ENCODE measurements around the gene HSPA2. TPM values are rescaled to one million over a fixed set of nuclear protein-coding genes. Genes with fewer than 3 reads are reported as not detected.

HSPA2 gene
- total RNA-seq, 4 donors from 2014 or later, result 70.8 to 98.0 (median 91.6) TPM

- no peaks in the 10 kb centered on the region for H3K27me3 ChIP-seq
- TF ChIP-seq, protein P1, sequence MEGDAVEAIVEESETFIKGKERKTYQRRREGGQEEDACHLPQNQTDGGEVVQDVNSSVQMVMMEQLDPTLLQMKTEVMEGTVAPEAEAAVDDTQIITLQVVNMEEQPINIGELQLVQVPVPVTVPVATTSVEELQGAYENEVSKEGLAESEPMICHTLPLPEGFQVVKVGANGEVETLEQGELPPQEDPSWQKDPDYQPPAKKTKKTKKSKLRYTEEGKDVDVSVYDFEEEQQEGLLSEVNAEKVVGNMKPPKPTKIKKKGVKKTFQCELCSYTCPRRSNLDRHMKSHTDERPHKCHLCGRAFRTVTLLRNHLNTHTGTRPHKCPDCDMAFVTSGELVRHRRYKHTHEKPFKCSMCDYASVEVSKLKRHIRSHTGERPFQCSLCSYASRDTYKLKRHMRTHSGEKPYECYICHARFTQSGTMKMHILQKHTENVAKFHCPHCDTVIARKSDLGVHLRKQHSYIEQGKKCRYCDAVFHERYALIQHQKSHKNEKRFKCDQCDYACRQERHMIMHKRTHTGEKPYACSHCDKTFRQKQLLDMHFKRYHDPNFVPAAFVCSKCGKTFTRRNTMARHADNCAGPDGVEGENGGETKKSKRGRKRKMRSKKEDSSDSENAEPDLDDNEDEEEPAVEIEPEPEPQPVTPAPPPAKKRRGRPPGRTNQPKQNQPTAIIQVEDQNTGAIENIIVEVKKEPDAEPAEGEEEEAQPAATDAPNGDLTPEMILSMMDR (IDR thresholded peaks at IDR 0.05), result no peak
- TF ChIP-seq EP300 (IDR thresholded peaks at IDR 0.05), result no peak
- no peak for TF ChIP-seq POLR2AphosphoS5 (IDR thresholded peaks at IDR 0.05)
- TF ChIP-seq POLR2A (IDR thresholded peaks at IDR 0.05), result no peak
- WGBS, result 69% methylated on average over 1 of the region's 1 CpG
- no peak for DNase-seq (ENCODE audit: low spot score in 2 of 2)
- H3K4me3 ChIP-seq, result no peak overlapping the region
- no peaks in the 10 kb centered on the region for H3K4me1 ChIP-seq
- no peaks in the 10 kb centered on the region for H3K36me3 ChIP-seq
- no peaks in the 10 kb centered on the region for H3K9me3 ChIP-seq
- H3K27ac ChIP-seq, result no peak overlapping the region
These were observed 43.6 kb downstream of the HSPA2 start for GRCh38 chr14:64584190-64584589.

- no peak for TF ChIP-seq EP300 (IDR thresholded peaks at IDR 0.05)
- TF ChIP-seq, protein P1 (IDR thresholded peaks at IDR 0.05), result no peak
- TF ChIP-seq POLR2A (IDR thresholded peaks at IDR 0.05), result no peak
- TF ChIP-seq POLR2AphosphoS5 (IDR thresholded peaks at IDR 0.05), result no peak
- WGBS, result 83% methylated on average over 3 of the region's 3 CpGs
- DNase-seq (ENCODE audit: low spot score in 2 of 2), result no peak
- no peak overlapping the region for H3K4me3 ChIP-seq
- no peaks in the 10 kb centered on the region for H3K4me1 ChIP-seq
- no peaks in the 10 kb centered on the region for H3K36me3 ChIP-seq
- no peaks in the 10 kb centered on the region for H3K9me3 ChIP-seq
- no peaks in the 10 kb centered on the region for H3K27me3 ChIP-seq
- no peak overlapping the region for H3K27ac ChIP-seq
These were observed 51.3 kb downstream of the HSPA2 start for GRCh38 chr14:64591809-64592208.

Other genes with a start within 250 kb of the HSPA2 start
- gene ESR2, start 246.4 kb upstream of the HSPA2 start, total RNA-seq, result 1 to 10 TPM in 2 of 4 donors, under 1 TPM in 1, not detected in 1; 0.38 to 1.4 (median 1.1) TPM
- 10 to 100 TPM; 21.5 to 42.0 (median 33.0) TPM for gene MTHFD1, start 152.4 kb upstream of the HSPA2 start, total RNA-seq
- under 1 TPM; 0.08 to 0.56 (median 0.34) TPM for gene AKAP5, start 75.2 kb upstream of the HSPA2 start, total RNA-seq
- 10 to 100 TPM in 3 of 4 donors, 1 to 10 TPM in 1; 5.9 to 29.9 (median 11.4) TPM for gene ZBTB25, start 36.9 kb upstream of the HSPA2 start, total RNA-seq
- 100 to 1,000 TPM in 1 of 4 donors, 10 to 100 TPM in 3; 33.4 to 129 (median 59.8) TPM for gene ZBTB1, start 36.0 kb upstream of the HSPA2 start, total RNA-seq
- gene PPP1R36, start 9.2 kb downstream of the HSPA2 start, total RNA-seq, result 1 to 10 TPM in 2 of 4 donors, under 1 TPM in 1, not detected in 1; 0.72 to 2.7 (median 1.5) TPM
- gene PLEKHG3, start 163.7 kb downstream of the HSPA2 start, total RNA-seq, result 100 to 1,000 TPM in 1 of 4 donors, 10 to 100 TPM in 3; 60.4 to 140 (median 96.5) TPM

Data from suprapubic skin (tissue), 4 donors.